PC-3 (cell line): ENCODE results near the gene POLDIP3. TPM values are rescaled to one million over a fixed set of nuclear protein-coding genes. Genes with fewer than 3 reads are reported as not detected.

Source experiments
- ATAC-seq: fragments of 200-7000 bp; cut with Tn5 transposase; 2 replicates; pipeline ENCODE4 v1.9.1; 2020; ENCODE audit warnings: mild to moderate bottlenecking, moderate library complexity
- BruUV-seq: library from RNA; stranded (reverse); fragments of 400-500 nt; replicated peaks from 2 replicates; lab custom pipeline; 2021; lab: Mats Ljungman, UMichigan
- CTCF ChIA-PET: fragments of 300-600 bp; sonication (Branson Sonifier 250); formaldehyde crosslinking; loops from one replicate; lab custom pipeline; 2022; ENCODE audit warnings: antibody characterized with exemption; lab: Charles Lee
- POLR2A ChIA-PET: fragments of 300-600 bp; sonication (Branson Sonifier 250); formaldehyde crosslinking; loops from one replicate; lab custom pipeline; 2022; ENCODE audit warnings: antibody characterized with exemption; ENCODE audit not compliant: unreplicated experiment; lab: Charles Lee
- DNase-seq: peaks from one replicate; pipeline ENCODE4 v3.0.0-alpha.2; 2015
- H2AFZ ChIP-seq: fragments of 300-600 bp; sonication (generic); 2 replicates; pipeline ENCODE4 v1.6.0; 2016; ENCODE audit warnings: antibody characterized with exemption, low read length
- H3F3A ChIP-seq: fragments of 300-600 bp; sonication (generic); one replicate; pipeline ENCODE4 v1.6.0; 2017; ENCODE audit warnings: antibody characterized with exemption, low read length, control low read depth, mild to moderate bottlenecking; ENCODE audit not compliant: unreplicated experiment
- H3K27ac ChIP-seq: fragments of 300-600 bp; sonication (generic); 2 replicates; pipeline ENCODE4 v1.5.1; 2016; ENCODE audit warnings: mild to moderate bottlenecking, low read length
- H3K27me3 ChIP-seq: fragments of 300-600 bp; sonication (generic); 2 replicates; pipeline ENCODE4 v1.6.1; 2016; ENCODE audit warnings: low read length, mixed read lengths
- H3K36me3 ChIP-seq: fragments of 300-600 bp; sonication (generic); 2 replicates; pipeline ENCODE4 v1.6.1; 2016; ENCODE audit warnings: low read depth, mixed run types, low read length, mixed read lengths
- H3K4me1 ChIP-seq: fragments of 300-600 bp; sonication (generic); 2 replicates; pipeline ENCODE4 v1.5.1; 2016; ENCODE audit warnings: low read length; ENCODE audit not compliant: insufficient read depth
- H3K4me2 ChIP-seq: fragments of 300-600 bp; sonication (generic); 2 replicates; pipeline ENCODE4 v1.6.0; 2016; ENCODE audit warnings: low read length
- H3K4me3 ChIP-seq: fragments of 300-600 bp; sonication (generic); 2 replicates; pipeline ENCODE4 v1.5.1; 2016; ENCODE audit warnings: mild to moderate bottlenecking, low read length, mixed read lengths
- H3K79me2 ChIP-seq: fragments of 300-600 bp; sonication (generic); 2 replicates; pipeline ENCODE4 v1.6.1; 2017; ENCODE audit warnings: low read length, mixed read lengths
- H3K9ac ChIP-seq: fragments of 300-600 bp; sonication (generic); 2 replicates; pipeline ENCODE4 v1.6.0; 2016; ENCODE audit warnings: mild to moderate bottlenecking, low read length
- H3K9me2 ChIP-seq: fragments of 300-600 bp; sonication (generic); replicated peaks from 2 replicates; pipeline ENCODE4 v1.6.1; 2016; ENCODE audit warnings: mixed run types, low read length, mixed read lengths
- H3K9me3 ChIP-seq: fragments of 300-600 bp; sonication (generic); 2 replicates; pipeline ENCODE4 v1.6.1; 2016; ENCODE audit warnings: low read length, mixed read lengths
- H4K20me1 ChIP-seq: fragments of 300-600 bp; sonication (generic); 2 replicates; pipeline ENCODE4 v1.6.1; 2016; ENCODE audit warnings: low read length, mixed read lengths
- EZH2 ChIP-seq: fragments of 300-600 bp; sonication (generic); IDR thresholded peaks from one replicate; pipeline ENCODE4 v1.6.1; 2017; ENCODE audit warnings: antibody characterized with exemption, mild to moderate bottlenecking, low read length; ENCODE audit not compliant: unreplicated experiment
- EZH2phosphoT487 ChIP-seq: fragments of 300-600 bp; sonication (generic); IDR thresholded peaks from 2 replicates; pipeline ENCODE4 v1.6.1; 2018; ENCODE audit warnings: mild to moderate bottlenecking, antibody characterized with exemption, low read length, borderline replicate concordance
- intact Hi-C: fragments of 100-400 bp; cut with micrococcal nuclease; formaldehyde crosslinking; loops from 2 replicates; pipeline ENCODE4 v1.9.0; 2023
- total RNA-seq: library from RNA; depleted of rRNA; stranded (reverse); fragments of >200 nt; gene quantifications from 2 replicates; pipeline ENCODE4 v1.2.3, GENCODE V29; 2014
- TF ChIP-seq, protein P1 (sequence below): fragments of 300-600 bp; sonication (generic); conservative IDR thresholded peaks from 2 replicates; pipeline ENCODE4 v1.5.1; 2017; ENCODE audit warnings: antibody characterized with exemption, low read depth, mild to moderate bottlenecking, low read length

Gene POLDIP3
- total RNA-seq, 1 experiment from 2014 or later, result 32.4 TPM

- H3K36me3 ChIP-seq, result no peaks in the 10 kb centered on the region
- H3K4me2 ChIP-seq, result no peak overlapping the region
- H3K79me2 ChIP-seq, result no peaks in the 10 kb centered on the region
- H3K4me3 ChIP-seq, result no peak overlapping the region
- ChIA-PET CTCF (no interaction called here), POLR2A (no interaction called here)
- no peaks in the 10 kb centered on the region for H4K20me1 ChIP-seq
- intact Hi-C loops, result no loop called here
- H3K9me2 ChIP-seq, result no peaks in the 10 kb centered on the region
- TF ChIP-seq, protein P1, sequence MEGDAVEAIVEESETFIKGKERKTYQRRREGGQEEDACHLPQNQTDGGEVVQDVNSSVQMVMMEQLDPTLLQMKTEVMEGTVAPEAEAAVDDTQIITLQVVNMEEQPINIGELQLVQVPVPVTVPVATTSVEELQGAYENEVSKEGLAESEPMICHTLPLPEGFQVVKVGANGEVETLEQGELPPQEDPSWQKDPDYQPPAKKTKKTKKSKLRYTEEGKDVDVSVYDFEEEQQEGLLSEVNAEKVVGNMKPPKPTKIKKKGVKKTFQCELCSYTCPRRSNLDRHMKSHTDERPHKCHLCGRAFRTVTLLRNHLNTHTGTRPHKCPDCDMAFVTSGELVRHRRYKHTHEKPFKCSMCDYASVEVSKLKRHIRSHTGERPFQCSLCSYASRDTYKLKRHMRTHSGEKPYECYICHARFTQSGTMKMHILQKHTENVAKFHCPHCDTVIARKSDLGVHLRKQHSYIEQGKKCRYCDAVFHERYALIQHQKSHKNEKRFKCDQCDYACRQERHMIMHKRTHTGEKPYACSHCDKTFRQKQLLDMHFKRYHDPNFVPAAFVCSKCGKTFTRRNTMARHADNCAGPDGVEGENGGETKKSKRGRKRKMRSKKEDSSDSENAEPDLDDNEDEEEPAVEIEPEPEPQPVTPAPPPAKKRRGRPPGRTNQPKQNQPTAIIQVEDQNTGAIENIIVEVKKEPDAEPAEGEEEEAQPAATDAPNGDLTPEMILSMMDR, result no peak
- no peak for DNase-seq
- H3F3A ChIP-seq, result no peaks in the 10 kb centered on the region
- H3K27ac ChIP-seq, result no peak overlapping the region
- H3K9ac ChIP-seq, result no peak overlapping the region
- BruUV-seq, result no TSS peak
- no peak overlapping the region for H2AFZ ChIP-seq
- H3K27me3 ChIP-seq, result no peaks in the 10 kb centered on the region
- no peak for ATAC-seq
- H3K9me3 ChIP-seq, result no peaks in the 10 kb centered on the region
- no peaks in the 10 kb centered on the region for H3K4me1 ChIP-seq
These were observed 41.9 kb upstream of the POLDIP3 start for GRCh38 chr22:42656578-42656977.

DNA sequence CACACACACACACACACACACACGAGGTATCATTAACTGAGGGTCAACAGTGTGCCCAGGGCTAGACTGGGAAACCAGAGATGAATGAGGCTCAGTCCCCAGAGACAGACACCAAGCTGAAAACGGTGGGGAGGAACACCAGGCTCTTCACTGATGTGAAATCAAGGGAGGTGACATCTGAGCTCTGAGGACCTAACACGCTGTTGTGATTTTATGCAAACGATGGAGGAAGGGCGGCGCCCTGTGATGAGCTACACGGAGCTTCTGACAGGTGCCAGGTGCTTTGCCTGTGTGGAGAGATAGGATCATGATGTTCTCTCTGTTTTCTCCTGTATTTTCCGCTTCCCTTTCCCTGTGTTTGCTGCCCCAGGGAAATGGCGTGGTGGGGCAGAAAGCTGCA is 41.0 kb upstream of the POLDIP3 start:
- no peak overlapping the region for H3K4me2 ChIP-seq
- no peaks in the 10 kb centered on the region for H3K27me3 ChIP-seq
- H3K9me2 ChIP-seq, result no peaks in the 10 kb centered on the region
- intact Hi-C loops, result no loop called here
- H2AFZ ChIP-seq, result no peak overlapping the region
- H3K4me1 ChIP-seq, result no peaks in the 10 kb centered on the region
- no peaks in the 10 kb centered on the region for H3K79me2 ChIP-seq
- H3K9me3 ChIP-seq, result no peaks in the 10 kb centered on the region
- no peaks in the 10 kb centered on the region for H3K36me3 ChIP-seq
- no peaks in the 10 kb centered on the region for H3F3A ChIP-seq
- POLR2A ChIA-PET, result interaction anchor here (0.6 kb wide), 1 partner anchor 33 kb away, joined by 3 read pairs; no protein-coding TSS in a partner anchor
- ATAC-seq (no peak), DNase-seq (no peak)
- no peak overlapping the region for H3K9ac ChIP-seq
- CTCF ChIA-PET, result no interaction called here
- H4K20me1 ChIP-seq, result no peaks in the 10 kb centered on the region
- no peak overlapping the region for H3K27ac ChIP-seq
- no peak overlapping the region for H3K4me3 ChIP-seq
- TF ChIP-seq EZH2phosphoT487 (no peak), EZH2 (no peak)
- TF ChIP-seq, protein P1, result no peak
- no TSS peak for BruUV-seq

GRCh38 chr22:42654436-42655073 is 39.9 kb upstream of the POLDIP3 start:
- no TSS peak for BruUV-seq
- Histone ChIP-seq H3K79me2 (no peaks in the 10 kb centered on the region), H3K9ac (no peak overlapping the region), H3K4me3 (no peak overlapping the region), H4K20me1 (no peaks in the 10 kb centered on the region), H3K36me3 (no peaks in the 10 kb centered on the region), H3K9me2 (no peaks in the 10 kb centered on the region), H3K27me3 (no peaks in the 10 kb centered on the region), H3K4me2 (no peak overlapping the region), H3K4me1 (no peaks in the 10 kb centered on the region), H3K9me3 (no peaks in the 10 kb centered on the region), H3F3A (no peaks in the 10 kb centered on the region), H3K27ac (no peak overlapping the region), H2AFZ (no peak overlapping the region)
- ATAC-seq (no peak), DNase-seq (no peak)
- ChIA-PET CTCF (no interaction called here), POLR2A (no interaction called here)
- TF ChIP-seq, protein P1, result no peak
- TF ChIP-seq EZH2, result no peak
- TF ChIP-seq EZH2phosphoT487, result no peak
- intact Hi-C loops, result no loop called here
